GM21619 (cell line): ENCODE data around the gene KCNB1.

Source experiments
- ATAC-seq: cut with Tn5 transposase; IDR thresholded peaks from one replicate; pipeline ENCODE4 v1.9.1; 2021; ENCODE audit not compliant: unreplicated experiment

Gene KCNB1

GRCh38 chr20:49445176-49445575 is 37.3 kb downstream of the KCNB1 start:
- ATAC-seq: no peak

GRCh38 chr20:49444553-49444990 is 37.9 kb downstream of the KCNB1 start:
- no peak for ATAC-seq

- ATAC-seq: no peak
Measured at GRCh38 chr20:49437057-49437456, 45.4 kb downstream of the KCNB1 start.

DNA sequence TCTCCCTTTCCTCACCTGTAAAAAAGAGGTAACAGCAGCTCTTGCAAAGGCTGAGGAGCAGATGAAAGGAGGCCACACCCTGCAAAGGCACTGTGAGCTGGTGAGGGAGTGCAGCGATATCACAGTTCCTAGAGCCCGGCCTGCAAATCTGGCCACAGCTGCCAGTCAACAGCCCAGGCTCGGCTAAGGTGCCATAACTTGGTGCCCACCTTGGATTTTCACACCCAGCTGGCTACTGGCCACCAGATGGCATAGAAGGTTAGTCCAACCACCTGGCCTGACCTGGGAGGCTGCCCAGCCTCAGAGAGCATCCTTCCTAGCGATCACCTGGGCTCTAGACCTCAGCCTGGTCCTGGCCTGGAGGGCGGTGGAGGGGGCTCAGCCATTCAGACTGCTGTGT is 46.8 kb downstream of the KCNB1 start:
- ATAC-seq: no peak

GRCh38 chr20:49433333-49433732 is 49.1 kb downstream of the KCNB1 start:
- ATAC-seq: no peak

DNA sequence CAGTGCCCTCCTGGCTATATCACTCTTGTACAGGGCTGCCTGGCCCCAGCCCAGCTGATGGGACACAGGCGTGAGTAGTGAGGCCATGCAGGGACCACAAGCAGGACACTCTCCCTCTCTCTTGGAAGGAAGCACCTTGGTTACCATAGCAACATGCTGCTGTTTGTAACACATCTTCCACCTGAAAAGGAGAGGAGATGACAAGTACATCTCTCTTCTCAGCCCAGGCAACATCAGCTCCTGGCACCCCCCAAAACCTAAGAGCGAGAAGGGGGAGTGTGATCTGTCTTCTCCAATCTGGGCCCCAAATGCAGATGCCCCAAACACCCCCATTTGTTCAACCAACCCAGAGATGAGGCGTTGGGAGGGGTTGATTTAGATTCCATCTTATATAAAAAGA is 49.9 kb downstream of the KCNB1 start:
- ATAC-seq: no peak

DNA sequence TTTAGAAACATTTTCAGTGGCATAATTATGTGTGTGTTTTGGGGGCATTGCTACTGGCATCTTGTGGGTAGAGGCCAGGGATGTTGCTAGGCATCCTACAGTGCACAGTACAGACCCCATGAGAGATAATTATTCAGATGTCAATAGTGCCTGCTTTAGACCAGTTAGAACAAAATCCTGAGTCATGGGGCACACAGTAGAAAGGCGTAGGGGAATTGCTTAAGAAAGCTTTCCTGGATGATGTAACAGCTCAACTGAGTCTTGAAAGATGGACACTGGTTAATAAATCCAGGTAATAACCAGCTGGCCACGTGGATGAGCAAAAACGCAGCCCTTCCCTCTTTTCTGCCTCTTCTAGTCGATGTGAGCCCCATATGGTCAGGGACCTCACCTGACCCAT is 51.1 kb downstream of the KCNB1 start:
- ATAC-seq: no peak

GRCh38 chr20:49430320-49430719 is 52.1 kb downstream of the KCNB1 start:
- no peak for ATAC-seq

GRCh38 chr20:49427751-49428518 is 54.5 kb downstream of the KCNB1 start:
- ATAC-seq: no peak

- no peak for ATAC-seq
Measured at GRCh38 chr20:49426873-49427272, 55.6 kb downstream of the KCNB1 start.

DNA sequence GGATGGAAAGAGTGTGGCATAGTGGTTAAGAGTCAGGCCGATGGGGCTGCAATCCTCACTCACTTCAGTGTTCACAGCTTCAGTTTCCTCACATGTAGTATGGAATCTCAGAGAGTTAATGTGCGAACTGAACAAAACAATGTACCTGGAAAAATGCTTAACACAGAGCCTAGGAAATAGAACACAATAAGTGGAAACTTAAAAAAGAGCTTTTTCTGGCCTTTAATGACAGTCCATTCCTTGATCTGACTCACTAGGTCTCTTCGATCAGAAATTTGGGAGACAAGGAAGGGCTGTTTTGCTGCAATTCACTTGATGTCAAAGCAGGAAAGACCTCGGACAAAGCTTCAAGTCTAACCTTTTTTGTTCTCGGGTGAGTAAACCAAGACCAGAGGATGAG is 56.1 kb downstream of the KCNB1 start:
- ATAC-seq: no peak

GRCh38 chr20:49424536-49424935 is 57.9 kb downstream of the KCNB1 start:
- ATAC-seq: no peak

GRCh38 chr20:49422161-49422560 is 60.3 kb downstream of the KCNB1 start:
- no peak for ATAC-seq

DNA sequence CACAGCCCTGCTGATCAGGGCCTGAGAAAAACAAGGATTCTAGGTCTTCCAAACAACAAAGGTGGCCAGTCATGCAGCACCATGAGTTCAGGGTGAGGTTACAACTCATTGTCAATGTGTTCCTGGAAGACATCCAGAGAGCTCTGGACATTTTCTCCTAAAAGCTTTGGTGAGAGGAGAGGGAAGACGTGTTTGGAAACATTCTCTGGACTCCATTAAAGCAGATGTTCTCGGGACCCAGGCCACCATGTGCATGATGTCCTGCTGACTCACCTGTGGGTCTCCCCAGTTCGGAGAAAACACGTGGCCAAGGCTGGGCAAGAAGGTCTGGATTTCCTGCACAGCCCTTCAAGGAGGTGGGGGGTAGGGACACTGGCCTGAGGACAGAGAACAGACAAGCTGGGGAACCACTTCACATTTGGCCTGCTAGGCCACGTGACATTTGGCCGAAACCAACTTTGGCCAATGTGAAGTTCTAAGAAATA is 61.6 kb downstream of the KCNB1 start:
- ATAC-seq: no peak

- ATAC-seq: no peak
Measured at GRCh38 chr20:49420292-49420691, 62.2 kb downstream of the KCNB1 start.

GRCh38 chr20:49419785-49420184 is 62.7 kb downstream of the KCNB1 start:
- no peak for ATAC-seq

DNA sequence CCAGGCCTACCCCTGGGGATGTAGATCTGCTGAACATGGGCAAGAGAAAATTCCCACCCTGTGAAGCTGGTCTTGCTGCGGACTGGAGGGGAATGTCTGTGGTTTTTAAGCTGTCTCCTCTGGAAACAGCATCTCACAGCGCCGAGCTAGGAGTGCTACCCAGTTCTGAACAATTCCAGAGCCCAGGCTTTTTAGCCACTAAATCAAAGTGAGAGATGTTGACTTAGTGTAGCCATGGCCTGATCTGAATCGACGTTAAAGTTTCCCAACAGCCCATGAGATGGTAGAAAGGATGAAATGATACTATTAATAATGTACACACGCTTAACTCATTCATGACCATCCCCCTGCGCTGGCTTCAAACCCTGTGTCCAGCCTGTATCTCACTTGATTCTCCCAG is 63.7 kb downstream of the KCNB1 start:
- no peak for ATAC-seq

- ATAC-seq: no peak
Measured at GRCh38 chr20:49417843-49418555, 64.5 kb downstream of the KCNB1 start.

- no peak for ATAC-seq
Measured at GRCh38 chr20:49415668-49416044, 66.8 kb downstream of the KCNB1 start.

DNA sequence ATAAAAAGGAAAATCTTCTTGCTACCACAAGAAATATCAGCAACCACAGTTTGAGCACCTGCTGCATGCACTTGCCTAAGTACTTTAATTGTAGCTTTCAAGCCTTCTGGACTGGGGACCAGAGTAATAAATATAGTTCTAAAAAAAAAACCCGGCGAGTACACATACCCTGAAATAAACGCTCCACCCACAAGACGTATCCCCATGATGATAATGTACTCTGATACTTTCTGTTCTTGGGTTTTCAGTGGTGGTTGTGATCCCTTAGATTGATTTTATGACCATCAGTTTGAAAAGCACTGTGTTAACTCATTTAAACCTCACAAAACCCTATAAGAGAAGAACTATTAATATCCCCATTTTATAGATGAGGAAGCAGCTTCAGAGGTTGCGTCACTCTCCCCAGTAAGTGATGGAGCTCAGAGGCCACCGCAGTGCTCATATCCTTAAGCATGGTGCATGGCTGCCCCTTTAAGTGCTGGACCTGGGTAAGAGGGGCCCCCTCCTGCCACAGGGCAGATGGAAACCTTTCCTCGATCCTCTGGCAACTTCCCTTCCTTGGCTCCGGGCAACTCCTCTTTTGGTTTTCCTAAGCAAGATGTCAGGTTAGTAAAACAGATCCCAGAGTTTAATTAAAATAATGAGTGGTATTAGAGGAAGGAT is 67.3 kb downstream of the KCNB1 start:
- no peak for ATAC-seq

- ATAC-seq: no peak
Measured at GRCh38 chr20:49413677-49414076, 68.8 kb downstream of the KCNB1 start.

GRCh38 chr20:49412953-49413352 is 69.5 kb downstream of the KCNB1 start:
- ATAC-seq: no peak
